Measurements from ENCODE around the gene UVRAG.
A peak's percentile ranks its signal among the peaks of the same experiment; 100 is the strongest.

UVRAG gene

DNA sequence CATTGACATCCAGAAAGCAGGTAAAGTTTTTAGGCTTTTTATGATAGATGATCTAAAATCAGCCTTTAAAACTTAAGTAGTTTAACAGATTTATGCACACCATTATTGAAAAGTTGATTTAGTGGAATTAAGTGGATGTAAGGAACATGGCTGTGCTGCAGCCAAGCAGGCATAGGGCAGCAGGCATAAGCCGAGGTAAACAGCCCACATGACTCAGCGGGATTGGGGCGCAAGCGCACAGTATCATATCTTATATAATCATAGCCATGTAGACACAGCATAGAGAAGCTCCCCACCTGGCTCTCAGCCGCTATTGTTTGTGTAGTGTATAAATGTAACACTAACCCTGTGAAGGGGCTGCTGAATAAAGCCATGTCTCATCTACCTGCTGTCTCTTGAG lies 233.8 kb downstream of the UVRAG start (continued):
- TF ChIP-seq ZNF529 (tag by site-specific recombination; IDR thresholded peaks at IDR 0.05; ENCODE audit: insufficient replicate concordance) (peak; percentile 53), ZNF138 (tag by site-specific recombination; IDR thresholded peaks at IDR 0.05; ENCODE audit: borderline replicate concordance) (no peak), ZBTB1 (tag by site-specific recombination; IDR thresholded peaks at IDR 0.05) (no peak), ZNF626 (tag by site-specific recombination; IDR thresholded peaks at IDR 0.05) (0 out of 2 replicates have a peak, but pooled peaks have one; percentile 49), ZNF341 (tag by site-specific recombination; IDR thresholded peaks at IDR 0.05; ENCODE audit: low read depth) (no peak), REPIN1 (tag by site-specific recombination; IDR thresholded peaks at IDR 0.05; ENCODE audit: low read depth) (no peak), ZNF146 (tag by site-specific recombination; IDR thresholded peaks at IDR 0.05) (no peak), RBAK (tag by site-specific recombination; IDR thresholded peaks at IDR 0.05) (no peak), GFI1B (tag by site-specific recombination; IDR thresholded peaks at IDR 0.05) (no peak), ZNF76 (tag by site-specific recombination; IDR thresholded peaks at IDR 0.05; ENCODE audit: borderline replicate concordance, low read depth) (no peak), ZNF623 (tag by site-specific recombination; IDR thresholded peaks at IDR 0.05) (no peak), ZNF768 (tag by site-specific recombination; IDR thresholded peaks at IDR 0.05) (no peak), ZNF555 (tag by site-specific recombination; conservative IDR thresholded peaks at IDR 0.05) (no peak), ZNF777 (tag by site-specific recombination; IDR thresholded peaks at IDR 0.05; ENCODE audit: borderline replicate concordance) (no peak), SETDB1 (IDR thresholded peaks at IDR 0.05; ENCODE audit: insufficient read length, low read length) (peak; percentile 92), WT1 (tag by site-specific recombination; IDR thresholded peaks at IDR 0.05) (no peak), ZEB2 (tag by site-specific recombination; IDR thresholded peaks at IDR 0.05) (no peak)
- TF ChIP-seq, protein P1, sequence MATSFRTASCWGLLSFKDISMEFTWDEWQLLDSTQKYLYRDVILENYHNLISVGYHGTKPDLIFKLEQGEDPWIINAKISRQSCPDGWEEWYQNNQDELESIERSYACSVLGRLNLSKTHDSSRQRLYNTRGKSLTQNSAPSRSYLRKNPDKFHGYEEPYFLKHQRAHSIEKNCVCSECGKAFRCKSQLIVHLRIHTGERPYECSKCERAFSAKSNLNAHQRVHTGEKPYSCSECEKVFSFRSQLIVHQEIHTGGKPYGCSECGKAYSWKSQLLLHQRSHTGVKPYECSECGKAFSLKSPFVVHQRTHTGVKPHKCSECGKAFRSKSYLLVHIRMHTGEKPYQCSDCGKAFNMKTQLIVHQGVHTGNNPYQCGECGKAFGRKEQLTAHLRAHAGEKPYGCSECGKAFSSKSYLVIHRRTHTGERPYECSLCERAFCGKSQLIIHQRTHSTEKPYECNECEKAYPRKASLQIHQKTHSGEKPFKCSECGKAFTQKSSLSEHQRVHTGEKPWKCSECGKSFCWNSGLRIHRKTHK (tag by site-specific recombination; IDR thresholded peaks at IDR 0.05), result no peak
- TF ChIP-seq, protein P2, sequence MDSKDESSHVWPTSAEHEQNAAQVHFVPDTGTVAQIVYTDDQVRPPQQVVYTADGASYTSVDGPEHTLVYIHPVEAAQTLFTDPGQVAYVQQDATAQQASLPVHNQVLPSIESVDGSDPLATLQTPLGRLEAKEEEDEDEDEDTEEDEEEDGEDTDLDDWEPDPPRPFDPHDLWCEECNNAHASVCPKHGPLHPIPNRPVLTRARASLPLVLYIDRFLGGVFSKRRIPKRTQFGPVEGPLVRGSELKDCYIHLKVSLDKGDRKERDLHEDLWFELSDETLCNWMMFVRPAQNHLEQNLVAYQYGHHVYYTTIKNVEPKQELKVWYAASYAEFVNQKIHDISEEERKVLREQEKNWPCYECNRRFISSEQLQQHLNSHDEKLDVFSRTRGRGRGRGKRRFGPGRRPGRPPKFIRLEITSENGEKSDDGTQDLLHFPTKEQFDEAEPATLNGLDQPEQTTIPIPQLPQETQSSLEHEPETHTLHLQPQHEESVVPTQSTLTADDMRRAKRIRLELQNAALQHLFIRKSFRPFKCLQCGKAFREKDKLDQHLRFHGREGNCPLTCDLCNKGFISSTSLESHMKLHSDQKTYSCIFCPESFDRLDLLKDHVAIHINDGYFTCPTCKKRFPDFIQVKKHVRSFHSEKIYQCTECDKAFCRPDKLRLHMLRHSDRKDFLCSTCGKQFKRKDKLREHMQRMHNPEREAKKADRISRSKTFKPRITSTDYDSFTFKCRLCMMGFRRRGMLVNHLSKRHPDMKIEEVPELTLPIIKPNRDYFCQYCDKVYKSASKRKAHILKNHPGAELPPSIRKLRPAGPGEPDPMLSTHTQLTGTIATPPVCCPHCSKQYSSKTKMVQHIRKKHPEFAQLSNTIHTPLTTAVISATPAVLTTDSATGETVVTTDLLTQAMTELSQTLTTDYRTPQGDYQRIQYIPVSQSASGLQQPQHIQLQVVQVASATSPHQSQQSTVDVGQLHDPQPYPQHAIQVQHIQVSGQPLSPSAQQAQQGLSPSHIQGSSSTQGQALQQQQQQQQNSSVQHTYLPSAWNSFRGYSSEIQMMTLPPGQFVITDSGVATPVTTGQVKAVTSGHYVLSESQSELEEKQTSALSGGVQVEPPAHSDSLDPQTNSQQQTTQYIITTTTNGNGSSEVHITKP (tag by site-specific recombination; IDR thresholded peaks at IDR 0.05), result no peak
- TF ChIP-seq, protein P3, sequence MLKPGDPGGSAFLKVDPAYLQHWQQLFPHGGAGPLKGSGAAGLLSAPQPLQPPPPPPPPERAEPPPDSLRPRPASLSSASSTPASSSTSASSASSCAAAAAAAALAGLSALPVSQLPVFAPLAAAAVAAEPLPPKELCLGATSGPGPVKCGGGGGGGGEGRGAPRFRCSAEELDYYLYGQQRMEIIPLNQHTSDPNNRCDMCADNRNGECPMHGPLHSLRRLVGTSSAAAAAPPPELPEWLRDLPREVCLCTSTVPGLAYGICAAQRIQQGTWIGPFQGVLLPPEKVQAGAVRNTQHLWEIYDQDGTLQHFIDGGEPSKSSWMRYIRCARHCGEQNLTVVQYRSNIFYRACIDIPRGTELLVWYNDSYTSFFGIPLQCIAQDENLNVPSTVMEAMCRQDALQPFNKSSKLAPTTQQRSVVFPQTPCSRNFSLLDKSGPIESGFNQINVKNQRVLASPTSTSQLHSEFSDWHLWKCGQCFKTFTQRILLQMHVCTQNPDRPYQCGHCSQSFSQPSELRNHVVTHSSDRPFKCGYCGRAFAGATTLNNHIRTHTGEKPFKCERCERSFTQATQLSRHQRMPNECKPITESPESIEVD (tag by site-specific recombination; IDR thresholded peaks at IDR 0.05), result no peak
- TF ChIP-seq, protein P4, sequence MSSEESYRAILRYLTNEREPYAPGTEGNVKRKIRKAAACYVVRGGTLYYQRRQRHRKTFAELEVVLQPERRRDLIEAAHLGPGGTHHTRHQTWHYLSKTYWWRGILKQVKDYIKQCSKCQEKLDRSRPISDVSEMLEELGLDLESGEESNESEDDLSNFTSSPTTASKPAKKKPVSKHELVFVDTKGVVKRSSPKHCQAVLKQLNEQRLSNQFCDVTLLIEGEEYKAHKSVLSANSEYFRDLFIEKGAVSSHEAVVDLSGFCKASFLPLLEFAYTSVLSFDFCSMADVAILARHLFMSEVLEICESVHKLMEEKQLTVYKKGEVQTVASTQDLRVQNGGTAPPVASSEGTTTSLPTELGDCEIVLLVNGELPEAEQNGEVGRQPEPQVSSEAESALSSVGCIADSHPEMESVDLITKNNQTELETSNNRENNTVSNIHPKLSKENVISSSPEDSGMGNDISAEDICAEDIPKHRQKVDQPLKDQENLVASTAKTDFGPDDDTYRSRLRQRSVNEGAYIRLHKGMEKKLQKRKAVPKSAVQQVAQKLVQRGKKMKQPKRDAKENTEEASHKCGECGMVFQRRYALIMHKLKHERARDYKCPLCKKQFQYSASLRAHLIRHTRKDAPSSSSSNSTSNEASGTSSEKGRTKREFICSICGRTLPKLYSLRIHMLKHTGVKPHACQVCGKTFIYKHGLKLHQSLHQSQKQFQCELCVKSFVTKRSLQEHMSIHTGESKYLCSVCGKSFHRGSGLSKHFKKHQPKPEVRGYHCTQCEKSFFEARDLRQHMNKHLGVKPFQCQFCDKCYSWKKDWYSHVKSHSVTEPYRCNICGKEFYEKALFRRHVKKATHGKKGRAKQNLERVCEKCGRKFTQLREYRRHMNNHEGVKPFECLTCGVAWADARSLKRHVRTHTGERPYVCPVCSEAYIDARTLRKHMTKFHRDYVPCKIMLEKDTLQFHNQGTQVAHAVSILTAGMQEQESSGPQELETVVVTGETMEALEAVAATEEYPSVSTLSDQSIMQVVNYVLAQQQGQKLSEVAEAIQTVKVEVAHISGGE (tag by site-specific recombination; conservative IDR thresholded peaks at IDR 0.05; ENCODE audit: low read depth), result no peak
- TF ChIP-seq, protein P5, sequence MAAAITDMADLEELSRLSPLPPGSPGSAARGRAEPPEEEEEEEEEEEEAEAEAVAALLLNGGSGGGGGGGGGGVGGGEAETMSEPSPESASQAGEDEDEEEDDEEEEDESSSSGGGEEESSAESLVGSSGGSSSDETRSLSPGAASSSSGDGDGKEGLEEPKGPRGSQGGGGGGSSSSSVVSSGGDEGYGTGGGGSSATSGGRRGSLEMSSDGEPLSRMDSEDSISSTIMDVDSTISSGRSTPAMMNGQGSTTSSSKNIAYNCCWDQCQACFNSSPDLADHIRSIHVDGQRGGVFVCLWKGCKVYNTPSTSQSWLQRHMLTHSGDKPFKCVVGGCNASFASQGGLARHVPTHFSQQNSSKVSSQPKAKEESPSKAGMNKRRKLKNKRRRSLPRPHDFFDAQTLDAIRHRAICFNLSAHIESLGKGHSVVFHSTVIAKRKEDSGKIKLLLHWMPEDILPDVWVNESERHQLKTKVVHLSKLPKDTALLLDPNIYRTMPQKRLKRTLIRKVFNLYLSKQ (tag by site-specific recombination; IDR thresholded peaks at IDR 0.05; ENCODE audit: borderline replicate concordance), result no peak

All from HEK293 (cell line).